ENCODE data around the gene KIAA1671.
A peak's percentile ranks its signal among the peaks of the same experiment; 100 is the strongest.

The KIAA1671 gene

GRCh38 chr22:24926849-24927579 is 25.5 kb upstream of the KIAA1671 start:
- ChIA-PET POLR2A (no interaction called here), CTCF (interaction anchor here (1.6 kb wide), 1 partner anchor 11 kb away, joined by 4 read pairs; no protein-coding TSS in a partner anchor)
- no peak for TF ChIP-seq CTCF (IDR thresholded peaks at IDR 0.05; ENCODE audit: control extremely low read depth, extremely low read depth, low read depth, missing control alignments)
- DNase-seq (ENCODE audit: extremely low spot score), result no peak

GRCh38 chr22:24928322-24928721 is 24.2 kb upstream of the KIAA1671 start:
- ChIA-PET CTCF (interaction anchor here (1.6 kb wide), 1 partner anchor 10 kb away, joined by 4 read pairs; no protein-coding TSS in a partner anchor), POLR2A (no interaction called here)
- no peak for TF ChIP-seq CTCF (IDR thresholded peaks at IDR 0.05; ENCODE audit: control extremely low read depth, extremely low read depth, low read depth, missing control alignments)
- DNase-seq (ENCODE audit: extremely low spot score), result no peak

GRCh38 chr22:24930678-24931077 is 21.8 kb upstream of the KIAA1671 start:
- ChIA-PET CTCF (interaction anchor here (1.0 kb wide), 1 partner anchor 119 kb away, joined by 3 read pairs; no protein-coding TSS in a partner anchor), POLR2A (no interaction called here)
- DNase-seq (ENCODE audit: extremely low spot score), result no peak
- TF ChIP-seq CTCF (IDR thresholded peaks at IDR 0.05; ENCODE audit: control extremely low read depth, extremely low read depth, low read depth, missing control alignments), result no peak

- CTCF ChIA-PET, result interaction anchor here (1.5 to 7.4 kb wide), 2 partner anchors 115 to 122 kb away, joined by 4 to 75 read pairs; no protein-coding TSS in a partner anchor
Observed at GRCh38 chr22:24935771-24936483, 16.6 kb upstream of the KIAA1671 start.

GRCh38 chr22:24937114-24937513 is 15.4 kb upstream of the KIAA1671 start:
- DNase-seq (ENCODE audit: extremely low spot score), result no peak
- peak; percentile 21 for TF ChIP-seq CTCF (IDR thresholded peaks at IDR 0.05; ENCODE audit: control extremely low read depth, extremely low read depth, low read depth, missing control alignments)
- ChIA-PET CTCF (interaction anchor here (0.9 to 7.4 kb wide), 4 partner anchors 10 to 120 kb away, joined by 3 to 75 read pairs (median 4); partner anchors contain the start of gene LHFPL7), POLR2A (no interaction called here)

More at GRCh38 chr22:24935771-24936483, 16.6 kb upstream of the KIAA1671 start:
- TF ChIP-seq CTCF (IDR thresholded peaks at IDR 0.05; ENCODE audit: control extremely low read depth, extremely low read depth, low read depth, missing control alignments), result no peak
- no peak for DNase-seq (ENCODE audit: extremely low spot score)
- POLR2A ChIA-PET, result no interaction called here

GRCh38 chr22:24938741-24939341 is 13.7 kb upstream of the KIAA1671 start:
- ChIA-PET CTCF (interaction anchor here (0.8 to 7.4 kb wide), 12 partner anchors 10 to 211 kb away, joined by 3 to 75 read pairs (median 4); no protein-coding TSS in a partner anchor), POLR2A (no interaction called here)
- peak; percentile 73 for DNase-seq (ENCODE audit: extremely low spot score)
- peak; percentile 52 for TF ChIP-seq CTCF (IDR thresholded peaks at IDR 0.05; ENCODE audit: control extremely low read depth, extremely low read depth, low read depth, missing control alignments)

Measured in GM10248 (cell line).